Smooth muscle cell (in vitro differentiated cells): ENCODE measurements around the gene SOX2. TPM values are rescaled to one million over a fixed set of nuclear protein-coding genes. Genes with fewer than 3 reads are reported as not detected.

ENCODE experiments used
- DNase-seq: peaks from one replicate; lab custom pipeline; 2025; ENCODE audit not compliant: unreplicated experiment; lab: John Stamatoyannopoulos, UW
- H2AFZ ChIP-seq: fragments of 200-600 bp; sonication (generic); 2 replicates; pipeline ENCODE4 v1.6.0; 2016; ENCODE audit warnings: antibody characterized with exemption, low read depth, mild to moderate bottlenecking
- H3F3A ChIP-seq: fragments of 200-600 bp; sonication (generic); 2 replicates; pipeline ENCODE4 v1.6.0; 2017; ENCODE audit warnings: antibody characterized with exemption, low read depth
- H3K27ac ChIP-seq: fragments of 200-600 bp; sonication (generic); 2 replicates; pipeline ENCODE4 v1.5.1; 2016; ENCODE audit warnings: low read depth, mild to moderate bottlenecking
- H3K27me3 ChIP-seq: fragments of 200-600 bp; sonication (generic); 2 replicates; pipeline ENCODE4 v1.6.1; 2016; ENCODE audit warnings: low read depth, mild to moderate bottlenecking
- H3K36me3 ChIP-seq: fragments of 200-600 bp; sonication (generic); 2 replicates; pipeline ENCODE4 v1.5.1; 2016; ENCODE audit warnings: low read depth
- H3K4me1 ChIP-seq: fragments of 200-600 bp; sonication (generic); 2 replicates; pipeline ENCODE4 v1.5.1; 2016; ENCODE audit warnings: low read depth
- H3K4me2 ChIP-seq: fragments of 200-600 bp; sonication (generic); 2 replicates; pipeline ENCODE4 v1.6.0; 2016; ENCODE audit warnings: mild to moderate bottlenecking
- H3K4me3 ChIP-seq: fragments of 200-600 bp; sonication (generic); 2 replicates; pipeline ENCODE4 v1.5.1; 2016; ENCODE audit warnings: mild to moderate bottlenecking
- H3K79me2 ChIP-seq: fragments of 200-600 bp; sonication (generic); 2 replicates; pipeline ENCODE4 v1.6.0; 2016; ENCODE audit warnings: low read depth, mild to moderate bottlenecking
- H3K9ac ChIP-seq: fragments of 200-600 bp; sonication (generic); 2 replicates; pipeline ENCODE4 v1.6.0; 2016; ENCODE audit warnings: low read depth
- H3K9me3 ChIP-seq: fragments of 200-600 bp; sonication (generic); replicated peaks from 2 replicates; pipeline ENCODE4 v1.5.1; 2016; ENCODE audit warnings: low read depth
- H4K20me1 ChIP-seq: fragments of 200-600 bp; sonication (generic); 2 replicates; pipeline ENCODE4 v1.6.0; 2016; ENCODE audit warnings: low read depth
- whole genome bisulfite sequencing: methylation state at CpG from one replicate; pipeline ENCODE4 v1.1.7; 2016; ENCODE audit warnings: low lambda C conversion rate; 5-methylcytosine and 5-hydroxymethylcytosine counted together
- polyA plus RNA-seq: library from polyadenylated mRNA; unstranded; fragments of >200 nt; fragmentation: Nextera tagmentation; extraction: Ambion mirVana; gene quantifications from 2 replicates; pipeline ENCODE4 v1.2.1, GENCODE V29; 2016
- total RNA-seq: library from RNA; depleted of rRNA; stranded (reverse); fragments of >200 nt; gene quantifications from 2 replicates; pipeline ENCODE4 v1.2.3, GENCODE V29; 2014
- TF ChIP-seq, protein P1 (sequence below): fragments of 200-600 bp; sonication (generic); IDR thresholded peaks from 2 replicates; pipeline ENCODE4 v1.5.1; 2017; ENCODE audit warnings: borderline replicate concordance, mild to moderate bottlenecking, antibody characterized with exemption; ENCODE audit not compliant: insufficient read depth, poor library complexity, severe bottlenecking

Gene SOX2
- total and polyA plus RNA-seq, 2 experiments from 2014 or later: not detected

DNA sequence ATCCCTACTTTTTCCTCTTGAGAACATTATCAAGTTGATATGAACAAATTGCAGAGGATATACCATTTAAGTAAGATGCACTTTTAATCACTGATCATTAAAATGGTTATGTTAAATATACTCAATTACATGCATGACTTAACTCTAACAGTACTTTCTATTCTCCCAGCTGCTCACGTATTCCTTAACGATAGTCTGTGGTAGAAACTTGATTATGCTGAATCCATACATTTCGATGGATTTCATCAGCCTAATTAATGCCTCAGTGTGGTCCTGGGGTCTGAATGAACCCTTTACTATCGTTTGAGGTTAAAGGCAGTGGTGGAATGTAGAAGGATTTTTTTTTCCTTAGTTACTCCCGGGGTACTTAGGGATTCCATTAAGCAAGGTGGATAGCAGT is 18.6 kb downstream of the SOX2 start:
- H3F3A ChIP-seq: no peaks in the 10 kb centered on the region
- peaks cover 94% of the 10 kb centered on the region for H3K27me3 ChIP-seq
- no peaks in the 10 kb centered on the region for H3K79me2 ChIP-seq
- no peaks in the 10 kb centered on the region for H3K9me3 ChIP-seq
- TF ChIP-seq, protein P1, sequence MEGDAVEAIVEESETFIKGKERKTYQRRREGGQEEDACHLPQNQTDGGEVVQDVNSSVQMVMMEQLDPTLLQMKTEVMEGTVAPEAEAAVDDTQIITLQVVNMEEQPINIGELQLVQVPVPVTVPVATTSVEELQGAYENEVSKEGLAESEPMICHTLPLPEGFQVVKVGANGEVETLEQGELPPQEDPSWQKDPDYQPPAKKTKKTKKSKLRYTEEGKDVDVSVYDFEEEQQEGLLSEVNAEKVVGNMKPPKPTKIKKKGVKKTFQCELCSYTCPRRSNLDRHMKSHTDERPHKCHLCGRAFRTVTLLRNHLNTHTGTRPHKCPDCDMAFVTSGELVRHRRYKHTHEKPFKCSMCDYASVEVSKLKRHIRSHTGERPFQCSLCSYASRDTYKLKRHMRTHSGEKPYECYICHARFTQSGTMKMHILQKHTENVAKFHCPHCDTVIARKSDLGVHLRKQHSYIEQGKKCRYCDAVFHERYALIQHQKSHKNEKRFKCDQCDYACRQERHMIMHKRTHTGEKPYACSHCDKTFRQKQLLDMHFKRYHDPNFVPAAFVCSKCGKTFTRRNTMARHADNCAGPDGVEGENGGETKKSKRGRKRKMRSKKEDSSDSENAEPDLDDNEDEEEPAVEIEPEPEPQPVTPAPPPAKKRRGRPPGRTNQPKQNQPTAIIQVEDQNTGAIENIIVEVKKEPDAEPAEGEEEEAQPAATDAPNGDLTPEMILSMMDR: no peak
- DNase-seq: no peak
- H2AFZ ChIP-seq: no peak overlapping the region
- no peaks in the 10 kb centered on the region for H3K36me3 ChIP-seq
- H3K4me2 ChIP-seq: no peak overlapping the region
- H3K4me1 ChIP-seq: peaks cover 54% of the 10 kb centered on the region
- WGBS: 36% methylated on average over 5 of the region's 5 CpGs
- H3K4me3 ChIP-seq: no peak overlapping the region
- H3K9ac ChIP-seq: no peak overlapping the region
- H4K20me1 ChIP-seq: no peaks in the 10 kb centered on the region
- no peak overlapping the region for H3K27ac ChIP-seq

DNA sequence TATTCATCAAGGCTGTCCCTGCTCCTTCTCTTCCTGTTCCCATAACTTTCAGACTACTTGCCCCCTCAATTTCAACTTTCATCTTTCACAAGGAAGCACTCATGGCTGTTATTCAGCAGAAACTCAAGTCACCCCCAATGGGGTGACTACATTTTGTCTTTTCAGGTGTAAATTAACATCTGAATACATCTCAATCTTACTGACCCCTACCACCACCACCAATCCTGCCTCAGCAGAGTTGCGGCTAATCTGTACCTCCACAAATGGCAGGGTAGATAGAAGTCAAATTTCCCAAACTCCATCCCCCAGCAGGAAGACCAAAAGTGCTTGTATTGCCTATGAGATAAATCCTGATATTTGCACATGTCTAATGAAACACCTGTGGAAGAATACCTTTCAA is 19.2 kb downstream of the SOX2 start:
- Histone ChIP-seq H3K4me1 (peaks cover 53% of the 10 kb centered on the region), H4K20me1 (no peaks in the 10 kb centered on the region), H3K27ac (no peak overlapping the region), H3K4me2 (no peak overlapping the region), H3K36me3 (no peaks in the 10 kb centered on the region), H3K79me2 (no peaks in the 10 kb centered on the region), H3K9ac (no peak overlapping the region), H3F3A (no peaks in the 10 kb centered on the region), H3K4me3 (no peak overlapping the region), H2AFZ (no peak overlapping the region), H3K9me3 (no peaks in the 10 kb centered on the region), H3K27me3 (peaks cover 88% of the 10 kb centered on the region)
- TF ChIP-seq, protein P1: no peak
- 72% methylated on average over 1 of the region's 1 CpG for WGBS
- no peak for DNase-seq

DNA sequence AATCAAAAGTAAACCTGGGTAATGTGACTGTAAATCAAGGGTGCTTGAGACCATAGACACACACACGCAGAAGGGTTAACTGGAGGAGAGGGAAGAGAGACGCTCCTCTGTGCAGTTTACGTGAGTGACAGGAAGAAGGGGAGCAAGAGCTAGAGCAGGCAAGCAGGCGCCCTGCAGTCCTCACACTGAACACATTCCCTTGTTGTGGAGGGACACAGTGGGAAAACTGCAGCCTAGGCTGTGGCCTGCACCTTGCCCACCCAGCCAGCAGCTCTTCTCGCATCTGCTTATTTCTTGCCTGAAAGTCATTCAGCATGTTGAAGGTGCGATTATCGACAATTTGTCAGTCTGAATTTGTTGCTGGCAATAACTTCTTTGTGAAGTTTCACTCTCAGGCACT is 24.2 kb downstream of the SOX2 start:
- DNase-seq: no peak
- Histone ChIP-seq H2AFZ (no peak overlapping the region), H3K4me2 (no peak overlapping the region), H3K79me2 (no peaks in the 10 kb centered on the region), H3K36me3 (no peaks in the 10 kb centered on the region), H3K27me3 (peaks cover 39% of the 10 kb centered on the region), H3K9me3 (no peaks in the 10 kb centered on the region), H3K9ac (no peak overlapping the region), H3K27ac (no peak overlapping the region), H3F3A (no peaks in the 10 kb centered on the region), H3K4me1 (peaks cover 27% of the 10 kb centered on the region), H4K20me1 (no peaks in the 10 kb centered on the region), H3K4me3 (no peak overlapping the region)
- 70% methylated on average over 7 of the region's 7 CpGs for WGBS
- TF ChIP-seq, protein P1: no peak

DNA sequence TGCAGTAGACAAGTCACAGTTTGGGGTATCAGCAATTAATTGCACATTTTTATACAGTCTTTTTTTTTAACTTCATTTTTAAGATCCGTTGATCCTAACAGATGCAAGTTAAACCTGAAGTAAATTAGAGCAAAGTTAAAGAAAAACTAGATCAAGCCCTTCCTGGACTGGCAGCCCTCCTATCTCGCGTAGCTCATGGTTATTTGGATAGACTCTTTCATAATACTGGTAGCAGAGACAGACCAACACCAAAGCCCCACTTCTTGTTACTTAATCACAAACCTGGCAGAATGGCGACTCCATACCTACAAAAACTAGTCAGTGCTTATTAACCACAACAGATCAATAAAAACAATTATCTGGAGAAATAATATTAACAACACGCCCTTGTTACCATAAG is 26.8 kb downstream of the SOX2 start:
- Histone ChIP-seq H3K9ac (no peak overlapping the region), H3K4me2 (no peak overlapping the region), H3K9me3 (no peaks in the 10 kb centered on the region), H3K27ac (no peak overlapping the region), H2AFZ (no peak overlapping the region), H3K27me3 (peaks cover 19% of the 10 kb centered on the region), H3K4me3 (no peak overlapping the region), H4K20me1 (no peaks in the 10 kb centered on the region), H3K36me3 (no peaks in the 10 kb centered on the region), H3F3A (no peaks in the 10 kb centered on the region), H3K79me2 (no peaks in the 10 kb centered on the region), H3K4me1 (peaks cover 26% of the 10 kb centered on the region)
- TF ChIP-seq, protein P1: no peak
- DNase-seq: no peak
- 89% methylated on average over 5 of the region's 5 CpGs for WGBS
